Activated gamma-delta T cell treated with anti-CD3 and anti-CD28 coated beads, Interleukin-2, amount 50 U/mL, for 16 hours (primary cell): ENCODE data around the gene SMARCA4.
"Not testable (repeated sequence)": the region's sequence is repeated elsewhere in the genome, so short reads cannot be mapped to it uniquely, and the experiment has no call there.

ENCODE experiments used
- DNase-seq: peaks from one replicate; pipeline ENCODE4 v3.0.0-alpha.2; 2020; ENCODE audit warnings: low read depth

SMARCA4 gene

DNA sequence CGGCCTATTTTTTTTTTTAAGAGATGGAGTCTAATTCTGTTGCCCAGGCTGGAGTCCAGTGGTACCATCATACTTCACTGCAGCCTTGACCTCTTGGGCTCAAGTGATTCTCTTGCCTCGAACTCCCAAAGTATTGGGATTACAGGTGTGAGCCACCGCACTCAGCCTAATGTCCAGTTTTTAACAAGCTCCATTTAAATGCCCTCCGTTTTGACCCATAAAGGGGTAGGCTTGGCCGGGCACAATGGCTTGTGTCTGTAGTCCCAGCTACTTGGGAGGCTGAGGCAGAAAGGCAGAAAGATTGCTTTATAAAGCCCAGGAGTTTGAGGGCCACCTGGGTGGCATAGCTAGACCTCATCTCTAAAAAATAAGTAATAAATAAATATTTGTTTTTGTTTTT, 140.2 kb downstream of the SMARCA4 start:
- no peak for DNase-seq

GRCh38 chr19:11102944-11103343, 142.1 kb downstream of the SMARCA4 start:
- DNase-seq = no peak

- DNase-seq = not testable (repeated sequence)
Observed at GRCh38 chr19:11103667-11104066, 142.8 kb downstream of the SMARCA4 start.

- DNase-seq = no peak
Observed at GRCh38 chr19:11105014-11105636, 144.3 kb downstream of the SMARCA4 start.

DNA sequence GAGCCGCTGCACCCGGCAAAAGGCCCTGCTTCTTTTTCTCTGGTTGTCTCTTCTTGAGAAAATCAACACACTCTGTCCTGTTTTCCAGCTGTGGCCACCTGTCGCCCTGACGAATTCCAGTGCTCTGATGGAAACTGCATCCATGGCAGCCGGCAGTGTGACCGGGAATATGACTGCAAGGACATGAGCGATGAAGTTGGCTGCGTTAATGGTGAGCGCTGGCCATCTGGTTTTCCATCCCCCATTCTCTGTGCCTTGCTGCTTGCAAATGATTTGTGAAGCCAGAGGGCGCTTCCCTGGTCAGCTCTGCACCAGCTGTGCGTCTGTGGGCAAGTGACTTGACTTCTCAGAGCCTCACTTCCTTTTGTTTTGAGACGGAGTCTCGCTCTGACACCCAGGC, 145.6 kb downstream of the SMARCA4 start:
- no peak for DNase-seq

DNA sequence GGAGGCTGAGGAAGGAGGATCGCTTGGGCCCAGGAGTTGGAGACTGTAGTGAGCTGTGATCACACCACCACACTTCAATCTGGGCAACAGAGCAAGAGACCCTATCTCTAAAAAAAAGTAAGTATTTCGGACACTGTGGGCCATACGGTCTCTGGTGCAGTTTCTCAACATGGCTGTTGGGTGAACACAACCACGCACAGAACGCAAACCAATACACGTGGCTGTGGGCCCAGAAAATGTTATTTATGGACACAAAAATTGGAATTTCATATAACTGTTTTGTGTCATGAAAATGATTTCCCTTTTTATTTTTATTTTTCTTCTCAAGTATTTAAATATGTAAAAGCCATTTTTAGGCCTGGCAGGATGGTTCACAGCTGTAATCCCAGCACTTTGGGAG, 147.9 kb downstream of the SMARCA4 start:
- no peak for DNase-seq

DNA sequence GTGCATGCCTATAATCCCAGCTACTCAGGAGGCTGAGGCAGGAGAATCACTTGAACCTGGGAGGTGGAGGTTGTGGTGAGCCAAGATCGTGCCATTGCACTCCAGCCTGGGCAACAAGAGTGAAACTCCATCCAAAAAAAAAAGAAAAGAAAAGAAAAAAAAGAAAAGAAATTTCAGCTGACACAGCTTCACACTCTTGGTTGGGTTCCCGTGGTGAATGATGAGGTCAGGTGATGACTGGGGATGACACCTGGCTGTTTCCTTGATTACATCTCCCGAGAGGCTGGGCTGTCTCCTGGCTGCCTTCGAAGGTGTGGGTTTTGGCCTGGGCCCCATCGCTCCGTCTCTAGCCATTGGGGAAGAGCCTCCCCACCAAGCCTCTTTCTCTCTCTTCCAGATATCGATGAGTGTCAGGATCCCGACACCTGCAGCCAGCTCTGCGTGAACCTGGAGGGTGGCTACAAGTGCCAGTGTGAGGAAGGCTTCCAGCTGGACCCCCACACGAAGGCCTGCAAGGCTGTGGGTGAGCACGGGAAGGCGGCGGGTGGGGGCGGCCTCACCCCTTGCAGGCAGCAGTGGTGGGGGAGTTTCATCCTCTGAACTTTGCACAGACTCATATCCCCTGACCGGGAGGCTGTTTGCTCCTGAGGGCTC, 150.4 kb downstream of the SMARCA4 start:
- DNase-seq = no peak

GRCh38 chr19:11111771-11112144, 150.9 kb downstream of the SMARCA4 start:
- no peak for DNase-seq
